A673 (cell line): ENCODE results near the gene FHL2. TPM values are rescaled to one million over a fixed set of nuclear protein-coding genes. Genes with fewer than 3 reads are reported as not detected.

Source experiments
- BruUV-seq: library from RNA; stranded (reverse); fragments of 400-500 nt; replicated peaks from 2 replicates; lab custom pipeline; 2021; lab: Mats Ljungman, UMichigan
- CTCF ChIA-PET: fragments of 300-600 bp; sonication (Branson Sonifier 250); formaldehyde crosslinking; loops from one replicate; lab custom pipeline; 2022; ENCODE audit warnings: antibody characterized with exemption; lab: Charles Lee
- POLR2A ChIA-PET: fragments of 300-600 bp; sonication (Branson Sonifier 250); formaldehyde crosslinking; loops from one replicate; lab custom pipeline; 2022; ENCODE audit warnings: antibody characterized with exemption; ENCODE audit not compliant: low non-redundant PET; lab: Charles Lee
- DNase-seq: peaks from one replicate; pipeline ENCODE4 v3.0.0-alpha.2; 2015; ENCODE audit warnings: low spot score
- H3K27ac ChIP-seq: fragments of 200-600 bp; sonication (generic); 2 replicates; pipeline ENCODE4 v1.5.1; 2016; ENCODE audit warnings: mixed run types, low read depth, mild to moderate bottlenecking, mixed read lengths, antibody characterized with exemption, low read length; ENCODE audit not compliant: poor library complexity, severe bottlenecking
- H3K27me3 ChIP-seq: fragments of 200-600 bp; sonication (generic); replicated peaks from 2 replicates; pipeline ENCODE4 v1.6.1; 2017; ENCODE audit warnings: mixed run types, low read depth, mild to moderate bottlenecking, mixed read lengths, antibody characterized with exemption, low read length; ENCODE audit not compliant: insufficient read depth, poor library complexity
- H3K36me3 ChIP-seq: fragments of 200-600 bp; sonication (generic); 2 replicates; pipeline ENCODE4 v1.6.1; 2016; ENCODE audit warnings: mixed run types, mild to moderate bottlenecking, mixed read lengths, antibody characterized with exemption, low read length; ENCODE audit not compliant: insufficient read depth, poor library complexity, severe bottlenecking
- H3K4me1 ChIP-seq: fragments of 200-600 bp; sonication (generic); 2 replicates; pipeline ENCODE4 v1.6.1; 2017; ENCODE audit warnings: mixed run types, mild to moderate bottlenecking, mixed read lengths, antibody characterized with exemption, low read length; ENCODE audit not compliant: insufficient read depth, poor library complexity, severe bottlenecking
- H3K4me3 ChIP-seq: fragments of 200-600 bp; sonication (generic); 2 replicates; pipeline ENCODE4 v1.5.1; 2016; ENCODE audit warnings: low read depth, mixed run types, mild to moderate bottlenecking, mixed read lengths, low read length; ENCODE audit not compliant: poor library complexity, severe bottlenecking
- H3K9me3 ChIP-seq: fragments of 200-600 bp; sonication (generic); 2 replicates; pipeline ENCODE4 v1.6.1; 2016; ENCODE audit warnings: mixed run types, low read depth, mild to moderate bottlenecking, mixed read lengths, antibody characterized with exemption, low read length; ENCODE audit not compliant: poor library complexity, severe bottlenecking
- CTCF ChIP-seq: fragments of 300-800, 200-600 bp; sonication (generic); conservative IDR thresholded peaks from 2 replicates; pipeline ENCODE4 v1.5.1; 2017; ENCODE audit warnings: low read depth, mild to moderate bottlenecking, antibody characterized with exemption, low read length, moderate library complexity, mixed read lengths
- EZH2 ChIP-seq: fragments of 200-600 bp; sonication (generic); IDR thresholded peaks from 2 replicates; pipeline ENCODE4 v1.6.1; 2017; ENCODE audit warnings: borderline replicate concordance, low read depth, mild to moderate bottlenecking, mixed read lengths, antibody characterized with exemption, low read length; ENCODE audit not compliant: poor library complexity, severe bottlenecking
- intact Hi-C: fragments of 100-400 bp; cut with micrococcal nuclease; formaldehyde crosslinking; loops from one replicate; pipeline ENCODE4 v1.10.0; 2022; ENCODE audit not compliant: unreplicated experiment
- total RNA-seq: library from RNA; stranded (reverse); gene quantifications from 2 replicates; pipeline ENCODE4 v1.2.3, GENCODE V29; 2021

Gene FHL2
- total RNA-seq, 1 experiment from 2014 or later: 4.7 TPM

GRCh38 chr2:105381101-105381668 lies 17.7 kb downstream of the FHL2 start:
- CTCF ChIA-PET: no interaction called here
- H3K36me3 ChIP-seq: no peaks in the 10 kb centered on the region
- no peaks in the 10 kb centered on the region for H3K27me3 ChIP-seq
- H3K27ac ChIP-seq: no peak overlapping the region
- H3K4me1 ChIP-seq: no peaks in the 10 kb centered on the region
- no peak for DNase-seq
- intact Hi-C loops: no loop called here
- TF ChIP-seq CTCF: no peak
- no peak for TF ChIP-seq EZH2
- POLR2A ChIA-PET: no interaction called here
- H3K4me3 ChIP-seq: no peak overlapping the region
- BruUV-seq: no TSS peak
- H3K9me3 ChIP-seq: no peaks in the 10 kb centered on the region

GRCh38 chr2:105380432-105381100 lies 18.3 kb downstream of the FHL2 start:
- CTCF ChIA-PET: no interaction called here
- POLR2A ChIA-PET: no interaction called here
- peak; percentile 9 for DNase-seq

GRCh38 chr2:105379741-105380186 lies 19.1 kb downstream of the FHL2 start:
- intact Hi-C loops: no loop called here
- ChIA-PET CTCF (no interaction called here), POLR2A (no interaction called here)
- Histone ChIP-seq H3K4me3 (no peak overlapping the region), H3K9me3 (no peaks in the 10 kb centered on the region), H3K36me3 (no peaks in the 10 kb centered on the region), H3K4me1 (no peaks in the 10 kb centered on the region), H3K27ac (no peak overlapping the region), H3K27me3 (no peaks in the 10 kb centered on the region)
- no TSS peak for BruUV-seq
- TF ChIP-seq EZH2 (no peak), CTCF (no peak)
- no peak for DNase-seq

More at GRCh38 chr2:105380432-105381100, 18.3 kb downstream of the FHL2 start:
- no peaks in the 10 kb centered on the region for H3K36me3 ChIP-seq
- no peak overlapping the region for H3K27ac ChIP-seq
- H3K27me3 ChIP-seq: no peaks in the 10 kb centered on the region
- no peaks in the 10 kb centered on the region for H3K9me3 ChIP-seq
- no peaks in the 10 kb centered on the region for H3K4me1 ChIP-seq
- TF ChIP-seq CTCF (no peak), EZH2 (no peak)
- no TSS peak for BruUV-seq
- H3K4me3 ChIP-seq: no peak overlapping the region
- intact Hi-C loops: no loop called here
